DMS53 treated with DMSO at 0.1 percent for 48 hours (cell line): ENCODE data around the gene NCR3LG1.
A peak's percentile ranks its signal among the peaks of the same experiment; 100 is the strongest.

Experiments used
- DNase-seq: peaks from one replicate; lab custom pipeline; 2025; ENCODE audit not compliant: unreplicated experiment; lab: John Stamatoyannopoulos, UW

The NCR3LG1 gene

DNA sequence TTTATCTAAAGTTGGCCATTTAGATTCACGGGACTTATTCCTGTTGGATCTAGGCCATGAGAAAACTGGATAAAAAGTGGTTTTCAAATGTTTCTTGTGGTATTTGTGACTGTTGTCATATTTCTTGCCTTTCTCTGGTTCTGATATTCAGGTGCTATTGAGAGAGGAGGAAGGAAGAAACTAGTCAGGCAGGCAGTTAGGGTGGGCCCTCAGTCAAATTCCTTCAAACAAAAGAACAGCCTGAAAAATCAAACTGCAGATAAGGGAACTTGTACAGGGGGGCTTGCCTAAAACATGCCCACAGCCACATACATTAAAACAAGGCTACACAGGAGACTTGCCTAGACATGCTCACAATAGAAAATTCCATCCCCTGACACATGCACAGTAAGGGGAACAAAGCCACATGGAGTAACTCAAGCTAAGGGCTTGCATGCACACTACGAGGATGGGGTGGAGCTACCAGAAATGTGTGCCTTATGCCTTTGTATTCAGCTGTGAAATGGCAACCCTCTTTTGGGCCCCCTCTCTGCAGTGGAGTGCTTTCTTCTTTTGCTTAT lies 18.2 kb downstream of the NCR3LG1 start:
- no peak for DNase-seq

DNA sequence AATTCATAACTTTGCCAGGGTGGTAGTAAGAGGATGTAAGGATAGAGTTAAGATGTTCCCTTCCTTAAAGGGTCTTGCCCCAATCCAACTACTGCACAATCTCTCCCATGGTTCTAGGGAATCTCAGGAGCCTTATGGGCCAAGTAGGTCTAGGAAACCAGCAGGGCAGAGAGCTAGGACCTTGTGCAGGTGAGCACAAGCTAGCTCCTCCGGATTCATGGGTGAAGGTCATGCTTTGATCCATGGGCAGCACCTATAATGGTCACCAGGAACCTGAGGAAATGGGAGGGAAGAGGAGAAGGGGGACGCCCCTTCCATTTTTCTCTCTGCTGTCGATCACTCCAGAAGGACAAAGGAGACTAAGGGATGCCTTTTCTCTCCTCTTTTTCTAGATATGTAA lies 20.0 kb downstream of the NCR3LG1 start:
- no peak for DNase-seq

- no peak for DNase-seq
Measured at GRCh38 chr11:17375547-17375946, 23.9 kb downstream of the NCR3LG1 start.

GRCh38 chr11:17376493-17376892 lies 24.9 kb downstream of the NCR3LG1 start:
- no peak for DNase-seq

- no peak for DNase-seq
Measured at GRCh38 chr11:17378655-17379054, 27.1 kb downstream of the NCR3LG1 start.

DNA sequence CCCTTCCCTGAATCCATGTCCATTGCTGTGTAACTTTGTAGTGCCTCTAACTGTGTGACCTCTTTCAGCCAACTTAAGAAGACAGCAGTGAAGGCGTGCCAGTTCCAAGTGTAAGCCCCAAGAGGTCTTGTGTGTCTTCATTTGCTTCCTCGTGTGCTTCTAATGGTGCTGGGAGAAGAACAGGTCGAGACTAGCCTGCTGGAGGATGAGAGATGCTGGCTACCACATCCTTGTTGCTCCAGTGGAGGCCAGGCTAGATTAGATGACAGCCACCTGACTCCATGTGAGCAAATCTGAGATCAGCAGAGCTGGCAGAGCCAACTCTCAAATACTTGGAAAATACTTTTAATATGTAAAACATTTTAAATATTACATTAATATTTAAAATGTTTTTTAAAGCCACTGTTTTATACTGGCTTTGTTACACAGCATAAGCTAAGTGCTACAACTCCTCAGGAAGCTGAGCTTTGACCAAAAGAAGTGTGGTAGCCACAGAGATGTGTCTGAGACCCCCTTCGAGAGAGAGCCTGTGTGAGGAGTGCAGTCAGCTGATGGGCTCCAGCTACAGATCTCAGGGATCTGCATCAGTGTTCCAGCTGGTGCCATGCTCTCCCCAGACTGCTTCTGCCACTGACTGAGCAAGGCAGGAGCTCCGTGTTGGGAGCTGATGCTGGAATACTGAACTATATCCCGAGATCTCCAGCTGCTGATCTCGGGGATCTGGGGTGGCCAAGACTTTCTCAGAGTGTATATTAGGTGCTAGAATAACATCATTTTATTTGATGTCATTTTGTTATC lies 28.0 kb downstream of the NCR3LG1 start:
- no peak for DNase-seq

DNA sequence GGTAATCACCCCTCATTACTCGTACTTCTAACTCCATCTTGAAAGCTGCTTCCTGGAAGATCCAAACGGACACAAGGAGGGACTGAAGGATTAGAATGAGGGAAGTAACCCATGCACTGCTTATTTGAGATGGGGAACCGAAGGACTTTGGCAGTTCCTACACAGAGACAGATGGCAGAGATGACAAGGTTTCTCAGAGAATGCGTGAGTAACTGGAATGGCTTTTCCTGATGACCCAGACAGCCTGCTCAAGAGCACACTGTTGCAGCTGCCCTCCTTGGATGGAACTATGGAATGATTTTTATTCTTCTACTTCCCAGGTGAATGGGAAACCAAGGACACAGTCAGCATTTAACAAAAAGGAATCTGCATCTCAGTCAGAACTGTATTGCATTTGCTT lies 29.6 kb downstream of the NCR3LG1 start:
- no peak for DNase-seq

GRCh38 chr11:17382046-17382728 lies 30.6 kb downstream of the NCR3LG1 start:
- DNase-seq: no peak

DNA sequence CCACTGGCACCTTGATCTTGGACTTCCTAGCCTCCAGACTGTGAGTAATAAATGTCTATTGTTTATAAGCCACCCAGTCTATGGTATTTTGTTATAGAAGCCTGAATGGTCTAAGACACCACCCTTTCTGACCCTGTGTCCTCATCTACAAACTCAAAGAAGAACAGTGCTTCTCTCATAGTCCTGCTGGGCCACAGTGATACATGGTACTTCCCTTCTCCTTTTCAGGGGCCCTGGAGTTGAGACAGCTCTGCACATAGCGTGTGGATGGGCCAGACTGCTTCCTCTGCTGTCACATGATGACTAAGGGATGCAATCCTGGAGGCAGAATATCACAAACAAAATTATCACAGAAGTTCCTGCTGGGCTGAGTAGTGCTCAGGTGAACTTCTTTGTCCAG lies 31.9 kb downstream of the NCR3LG1 start:
- DNase-seq: no peak

GRCh38 chr11:17384002-17384511 lies 32.5 kb downstream of the NCR3LG1 start:
- peak; percentile 62 for DNase-seq

DNA sequence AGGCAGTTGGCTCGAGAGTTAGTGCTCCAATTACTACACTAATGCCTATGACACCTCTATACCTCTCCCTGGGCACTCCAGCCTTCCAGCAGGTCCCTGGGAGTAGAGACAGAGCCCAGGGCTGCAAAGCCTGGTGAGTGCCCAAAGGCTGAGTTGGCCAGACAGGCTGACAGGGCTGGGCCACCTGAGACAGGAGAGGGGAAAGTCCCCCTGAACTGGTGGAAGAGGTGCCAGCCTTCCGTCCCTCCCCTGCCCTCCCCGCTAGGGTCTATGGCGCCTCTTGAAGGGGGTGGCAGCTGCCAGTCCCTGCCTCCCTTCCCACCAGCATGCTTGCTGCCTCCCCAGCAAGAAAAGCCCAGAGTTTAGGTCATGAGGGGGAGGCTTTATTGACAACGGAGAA lies 33.9 kb downstream of the NCR3LG1 start:
- no peak for DNase-seq

- DNase-seq: no peak
Measured at GRCh38 chr11:17385926-17386325, 34.3 kb downstream of the NCR3LG1 start.

DNA sequence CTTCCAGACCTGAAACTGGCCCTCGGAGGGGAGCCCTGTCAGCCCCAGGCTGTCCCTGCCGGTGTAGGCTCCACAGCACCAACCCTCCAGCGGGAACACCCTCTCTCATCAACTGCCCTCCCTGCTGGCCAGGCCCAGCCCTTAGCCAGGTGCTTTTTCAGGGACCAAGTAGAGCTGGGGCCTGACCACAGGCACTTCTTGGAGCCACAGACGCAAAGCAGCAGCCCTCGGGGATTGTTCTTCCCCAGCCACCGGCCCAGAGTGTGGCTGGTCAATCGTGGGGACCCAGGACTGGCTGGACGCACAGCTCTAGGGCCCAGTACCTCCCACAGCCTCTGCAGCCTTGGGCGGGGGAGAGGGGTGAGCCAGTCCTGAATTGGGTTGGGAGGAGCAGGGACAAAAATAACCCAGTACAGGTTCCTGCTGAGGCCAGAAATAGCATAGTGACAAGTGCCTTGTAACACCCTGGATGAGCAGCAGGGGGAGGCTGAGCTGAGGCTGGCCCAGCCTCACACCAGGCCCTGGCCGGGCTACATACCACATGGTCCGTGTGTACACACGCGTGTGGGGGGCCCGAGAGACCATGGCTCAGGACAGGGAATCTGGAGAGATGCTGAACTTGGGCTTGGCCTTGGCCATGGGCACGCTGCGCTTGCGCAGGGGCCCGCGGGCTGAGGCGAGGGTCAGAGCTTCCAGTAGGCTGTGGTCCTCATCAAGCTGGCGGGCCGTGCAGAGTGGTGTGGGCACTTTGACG lies 34.9 kb downstream of the NCR3LG1 start:
- DNase-seq: peak; percentile 61

- no peak for DNase-seq
Measured at GRCh38 chr11:17387254-17387653, 35.7 kb downstream of the NCR3LG1 start.

- DNase-seq: no peak
Measured at GRCh38 chr11:17387811-17388210, 36.2 kb downstream of the NCR3LG1 start.

GRCh38 chr11:17388609-17389210 lies 37.1 kb downstream of the NCR3LG1 start, which contains the start of gene KCNJ11:
Gene KCNJ11 (minus strand): TSS chr11:17388659. CDS start chr11:17388091, 568 bp downstream.
- peak; percentile 62 for DNase-seq

DNA sequence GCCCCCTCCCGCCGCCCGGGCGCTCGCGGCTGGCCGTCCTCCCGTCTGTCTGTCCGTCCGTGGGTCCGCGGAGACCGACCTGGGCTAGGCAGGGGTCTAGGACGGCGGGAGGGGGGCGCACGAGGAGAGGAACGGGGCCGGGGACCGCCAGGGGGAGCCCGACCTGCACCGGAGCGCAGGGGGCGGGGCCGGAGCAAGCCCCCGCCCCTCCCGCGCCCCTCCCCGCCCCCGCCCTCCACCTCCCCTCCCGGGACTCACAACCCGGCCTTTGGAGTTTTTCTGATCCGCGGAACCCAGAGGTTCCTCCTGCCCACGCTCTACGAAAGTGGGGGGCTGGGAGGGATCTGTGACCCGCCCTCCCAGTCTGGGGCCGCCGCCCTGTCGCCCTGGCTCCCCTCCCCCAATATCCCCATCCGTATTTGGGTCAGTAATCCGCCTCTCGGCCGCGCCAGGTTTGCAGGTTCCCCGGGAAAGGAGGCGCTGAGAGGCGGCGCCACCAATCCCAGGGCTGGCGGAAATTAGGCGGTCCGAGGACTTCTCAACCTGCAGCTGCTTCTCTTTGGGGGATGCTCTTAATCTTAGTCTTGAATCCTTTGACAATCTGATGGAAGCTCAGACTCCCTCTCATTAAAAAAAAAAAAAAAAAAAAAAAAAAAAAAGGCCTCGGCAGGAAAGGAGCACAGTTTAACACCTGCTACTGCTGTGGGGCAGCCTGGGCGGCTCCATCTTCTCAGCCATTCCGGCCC lies 37.8 kb downstream of the NCR3LG1 start:
- peak; percentile 78 for DNase-seq

DNA sequence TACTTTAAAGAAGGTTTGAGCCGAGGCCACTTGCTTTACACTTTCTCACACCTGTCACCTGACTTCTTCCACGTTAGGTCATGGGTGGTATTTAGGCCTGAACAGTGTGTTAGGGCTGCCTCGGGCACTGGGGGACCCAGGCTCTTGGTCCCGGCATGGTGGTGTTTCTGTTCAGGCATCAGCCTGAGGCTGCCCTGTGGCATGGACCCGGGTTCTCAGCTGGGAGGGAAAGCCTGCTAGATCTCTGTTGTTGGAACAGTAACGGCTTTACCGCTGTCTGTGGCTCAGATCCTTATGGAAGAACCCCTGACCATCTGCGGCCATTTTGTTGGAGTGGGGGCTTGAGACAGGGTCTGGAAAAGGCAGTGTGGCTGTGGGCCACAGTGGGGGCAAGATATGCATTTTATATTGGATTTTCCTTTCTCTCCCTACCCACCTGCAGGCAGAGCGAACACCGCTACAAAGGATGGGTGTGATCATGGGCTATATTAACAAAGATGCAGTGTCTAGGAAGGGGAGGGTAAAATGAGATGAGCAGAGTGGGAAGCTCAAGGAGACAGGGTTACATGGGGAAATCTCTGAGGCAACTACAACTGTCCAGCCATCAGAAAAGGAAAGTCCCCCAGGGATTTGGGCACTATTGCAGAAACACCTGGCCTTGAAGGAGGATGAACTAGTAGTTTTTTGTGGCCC lies 38.5 kb downstream of the NCR3LG1 start:
- DNase-seq: no peak
